IMR-90 (cell line): ENCODE data around the gene MMP14. TPM values are rescaled to one million over a fixed set of nuclear protein-coding genes. Genes with fewer than 3 reads are reported as not detected.

Experiments used
- ATAC-seq: fragments of 200-7000 bp; cut with Tn5 transposase; 2 replicates; pipeline ENCODE4 v1.9.1; 2020; ENCODE audit warnings: low read depth, mild to moderate bottlenecking, moderate library complexity
- BruUV-seq: library from RNA; stranded (reverse); fragments of 400-500 nt; replicated peaks from 2 replicates; lab custom pipeline; 2021; lab: Mats Ljungman, UMichigan
- CTCF ChIA-PET: fragments of 300-600 bp; formaldehyde crosslinking; extraction: SDS; loops from one replicate; lab custom pipeline; 2021; ENCODE audit warnings: antibody characterized with exemption; lab: Yijun Ruan, JAX
- POLR2A ChIA-PET: fragments of 300-600 bp; sonication (Branson Sonifier 250); formaldehyde crosslinking; loops from one replicate; lab custom pipeline; 2022; ENCODE audit warnings: antibody characterized with exemption; ENCODE audit not compliant: unreplicated experiment; lab: Charles Lee
- DNase-seq: peaks from one replicate; pipeline ENCODE4 v3.0.0; 2013
- H2AFZ ChIP-seq: replicated peaks from 2 replicates; pipeline ENCODE3; 2013; ENCODE audit warnings: low read length, mild to moderate bottlenecking; ENCODE audit not compliant: poor library complexity
- H2AK5ac ChIP-seq: 2 replicates; pipeline ENCODE4 v1.6.1; 2013; ENCODE audit warnings: low read depth, low read length, inconsistent platforms
- H2AK9ac ChIP-seq: replicated peaks from 2 replicates; pipeline ENCODE3; 2013; ENCODE audit warnings: mild to moderate bottlenecking, low read depth, low read length, moderate library complexity; ENCODE audit not compliant: poor library complexity
- H2BK120ac ChIP-seq: 2 replicates; pipeline ENCODE4 v1.6.1; 2013; ENCODE audit warnings: low read depth, low read length, inconsistent platforms
- H2BK15ac ChIP-seq: 3 replicates; pipeline ENCODE4 v1.6.1; 2013; ENCODE audit warnings: low read depth, low read length, inconsistent platforms
- H2BK20ac ChIP-seq: 2 replicates; pipeline ENCODE4 v1.6.1; 2013; ENCODE audit warnings: low read depth, mild to moderate bottlenecking, inconsistent platforms, low read length, moderate library complexity
- H2BK5ac ChIP-seq: 2 replicates; pipeline ENCODE4 v1.6.1; 2013; ENCODE audit warnings: mild to moderate bottlenecking, low read depth, low read length, inconsistent platforms; ENCODE audit not compliant: poor library complexity, severe bottlenecking
- H3K14ac ChIP-seq: replicated peaks from 2 replicates; pipeline ENCODE4 v1.6.1; 2013; ENCODE audit warnings: low read depth, low read length, inconsistent platforms
- H3K18ac ChIP-seq: 2 replicates; pipeline ENCODE4 v1.6.1; 2013; ENCODE audit warnings: low read depth, low read length, control low read depth
- H3K23ac ChIP-seq: 2 replicates; pipeline ENCODE4 v1.6.1; 2013; ENCODE audit warnings: low read depth, low read length, inconsistent platforms
- H3K27ac ChIP-seq: 2 replicates; pipeline ENCODE4 v1.5.1; 2013; ENCODE audit warnings: mild to moderate bottlenecking, control low read depth, low read length; ENCODE audit not compliant: insufficient read depth
- H3K27me3 ChIP-seq: 2 replicates; pipeline ENCODE4 v1.6.1; 2013; ENCODE audit warnings: low read length; ENCODE audit not compliant: control insufficient read depth, insufficient read depth
- H3K36me3 ChIP-seq: 2 replicates; pipeline ENCODE4 v1.6.1; 2013; ENCODE audit warnings: low read length, mixed read lengths; ENCODE audit not compliant: control insufficient read depth, insufficient read depth
- H3K4ac ChIP-seq: 2 replicates; pipeline ENCODE4 v1.6.1; 2013; ENCODE audit warnings: low read depth, low read length, inconsistent platforms
- H3K4me1 ChIP-seq: 2 replicates; pipeline ENCODE4 v1.6.1; 2013; ENCODE audit warnings: low read length, mixed read lengths; ENCODE audit not compliant: control insufficient read depth, insufficient read depth
- H3K4me2 ChIP-seq: 2 replicates; pipeline ENCODE4 v1.6.1; 2013; ENCODE audit warnings: low read depth, mild to moderate bottlenecking, control low read depth, low read length, moderate library complexity
- H3K4me3 ChIP-seq: 2 replicates; pipeline ENCODE4 v1.5.1; 2013; ENCODE audit warnings: low read depth, mild to moderate bottlenecking, control low read depth, low read length, moderate library complexity; ENCODE audit not compliant: insufficient read depth
- H3K56ac ChIP-seq: 2 replicates; pipeline ENCODE4 v1.6.1; 2013; ENCODE audit warnings: low read length, inconsistent platforms; ENCODE audit not compliant: insufficient read depth; ENCODE audit errors: extremely low read depth
- H3K79me1 ChIP-seq, 2 experiments: 2 replicates each; pipeline ENCODE4 v1.6.1; 2013; ENCODE audit warnings: low read length in 2 of 2, inconsistent platforms in 1 of 2, low read depth in 1 of 2
- H3K9ac ChIP-seq: 2 replicates; pipeline ENCODE4 v1.6.1; 2013; ENCODE audit warnings: low read depth, low read length, control low read depth
- H3K9me1 ChIP-seq: 2 replicates; pipeline ENCODE4 v1.6.1; 2013; ENCODE audit warnings: low read length, inconsistent platforms; ENCODE audit not compliant: insufficient read depth
- H3K9me3 ChIP-seq: 2 replicates; pipeline ENCODE4 v1.6.1; 2013; ENCODE audit warnings: low read length; ENCODE audit not compliant: control insufficient read depth, insufficient read depth
- H4K20me1 ChIP-seq: 2 replicates; pipeline ENCODE4 v1.6.1; 2013; ENCODE audit warnings: low read length, inconsistent platforms; ENCODE audit not compliant: insufficient read depth
- H4K5ac ChIP-seq: 2 replicates; pipeline ENCODE4 v1.6.1; 2013; ENCODE audit warnings: mild to moderate bottlenecking, low read depth, low read length, control low read depth
- H4K8ac ChIP-seq, 2 experiments: 2 replicates each; pipeline ENCODE4 v1.6.1; 2013; ENCODE audit warnings: low read depth in 2 of 2, low read length in 2 of 2, control low read depth in 1 of 2, inconsistent platforms in 1 of 2
- H4K91ac ChIP-seq: 2 replicates; pipeline ENCODE4 v1.6.1; 2013; ENCODE audit warnings: low read depth, low read length, inconsistent platforms; ENCODE audit not compliant: insufficient read depth
- CEBPB ChIP-seq: IDR thresholded peaks from 2 replicates; pipeline ENCODE4 v1.6.1; 2012; ENCODE audit warnings: low read depth, low read length, improper control_type of control experiment
- CHD1 ChIP-seq: IDR thresholded peaks from 2 replicates; pipeline ENCODE4 v1.6.1; 2012; ENCODE audit warnings: low read depth, low read length, improper control_type of control experiment
- FOS ChIP-seq: fragments of 150-350 bp; IDR thresholded peaks from 2 replicates; pipeline ENCODE4 v1.6.1; 2016; ENCODE audit warnings: low read depth, low read length
- MXI1 ChIP-seq: IDR thresholded peaks from 2 replicates; pipeline ENCODE4 v1.6.1; 2012; ENCODE audit warnings: low read depth, mild to moderate bottlenecking, low read length, moderate library complexity, borderline replicate concordance
- NFE2L2 ChIP-seq: fragments of 150-350 bp; IDR thresholded peaks from 2 replicates; pipeline ENCODE4 v1.6.1; 2016; ENCODE audit warnings: low read depth, mild to moderate bottlenecking, low read length
- USF2 ChIP-seq: fragments of 150-350 bp; IDR thresholded peaks from 2 replicates; pipeline ENCODE4 v1.6.1; 2017; ENCODE audit warnings: mild to moderate bottlenecking, antibody characterized with exemption, low read length, low read depth
- WGBS, 2 experiments: methylation state at CpG; one replicate each; pipeline versions ENCODE4 v1.1.5 to v1.1.7; 2013; ENCODE audit warnings: missing lambda C conversion rate in 2 of 2; ENCODE audit not compliant: insufficient read length in 1 of 2; ENCODE audit errors: extremely low coverage in 2 of 2; 5-methylcytosine and 5-hydroxymethylcytosine counted together
- dilution Hi-C: fragments of 300-500 bp; cut with HindIII; formaldehyde crosslinking; loops from one replicate; pipeline ENCODE4 v1.14.3; 2018; ENCODE audit warnings: low sequenced_read_pairs; ENCODE audit not compliant: unreplicated experiment
- in situ Hi-C: fragments of 300-500 bp; cut with MboI; formaldehyde crosslinking; loops from 3 replicates; pipeline ENCODE4 v1.14.3; 2019; ENCODE audit warnings: low sequenced_read_pairs, inconsistent platforms, mixed read lengths
- intact Hi-C: fragments of 100-400 bp; cut with micrococcal nuclease; formaldehyde crosslinking; loops from 2 replicates; pipeline ENCODE4 v1.10.0; 2022
- polyA plus RNA-seq, 3 experiments: library from polyadenylated mRNA; depleted of rRNA; stranded (reverse); fragments of >200 nt; gene quantifications; 2 replicates each; pipeline ENCODE4 v1.2.3, GENCODE V29; 2012; ENCODE audit warnings: low replicate concordance in 1 of 3
- total RNA-seq: library from RNA; depleted of rRNA; stranded (reverse); fragments of >200 nt; gene quantifications from 2 replicates; pipeline ENCODE4 v1.2.3, GENCODE V29; 2012

The MMP14 gene
- total and polyA plus RNA-seq, 2 of the 4 experiments (the other 2 are of a cell fraction) = 156 to 315 TPM

GRCh38 chr14:22893706-22894105 lies 57.3 kb downstream of the MMP14 start:
- ATAC-seq = no peak
- dilution Hi-C loops = no loop called here
- CTCF ChIA-PET = no interaction called here

More at GRCh38 chr14:22893706-22894105, 57.3 kb downstream of the MMP14 start:
- POLR2A ChIA-PET = no interaction called here
- H3K36me3 ChIP-seq = no peaks in the 10 kb centered on the region
- no peak overlapping the region for H4K8ac ChIP-seq
- H3K27me3 ChIP-seq = no peaks in the 10 kb centered on the region
- no peak overlapping the region for H3K18ac ChIP-seq
- no peak for DNase-seq
- no peaks in the 10 kb centered on the region for H4K20me1 ChIP-seq
- no peak overlapping the region for H2BK120ac ChIP-seq
- no peak overlapping the region for H3K27ac ChIP-seq
- no peak for TF ChIP-seq CHD1
- TF ChIP-seq USF2 = no peak
- TF ChIP-seq FOS = no peak
- TF ChIP-seq CEBPB = no peak
- no peak for TF ChIP-seq NFE2L2
- TF ChIP-seq MXI1 = no peak
- no peak overlapping the region for H3K56ac ChIP-seq
- no peak overlapping the region for H4K5ac ChIP-seq
- H2BK15ac ChIP-seq = no peak overlapping the region
- no peaks in the 10 kb centered on the region for H3K9me3 ChIP-seq
- BruUV-seq = no TSS peak
- H3K4ac ChIP-seq = no peak overlapping the region
- no peak overlapping the region for H2BK20ac ChIP-seq
- in situ Hi-C loops (no loop called here), intact Hi-C loops (loop anchor here (10.0 kb wide), 1 partner anchor 509 kb away; no protein-coding TSS in a partner anchor)
- H3K9me1 ChIP-seq = peaks cover 15% of the 10 kb centered on the region
- no peak overlapping the region for H2AK5ac ChIP-seq
- no peak overlapping the region for H2BK5ac ChIP-seq
- H3K4me1 ChIP-seq = peaks cover 9% of the 10 kb centered on the region
- no peak overlapping the region for H3K9ac ChIP-seq
- no peak overlapping the region for H3K4me2 ChIP-seq
- H3K79me1 ChIP-seq = peaks cover 0 to 12% of the 10 kb centered on the region in 2 experiments; a peak in 3 of 4 replicates
- WGBS, 2 experiments = no CpG with 5 or more reads among the region's 4 CpGs
- no peak overlapping the region for H2AK9ac ChIP-seq
- no peak overlapping the region for H2AFZ ChIP-seq
- no peak overlapping the region for H3K4me3 ChIP-seq
- no peak overlapping the region for H3K14ac ChIP-seq
- no peak overlapping the region for H3K23ac ChIP-seq
- H4K91ac ChIP-seq = no peak overlapping the region
